8988T (cell line): ENCODE data around the gene COMMD2.

Experiments
- DNase-seq: peaks from one replicate; pipeline ENCODE4 v3.0.0; 2011

Gene COMMD2

DNA sequence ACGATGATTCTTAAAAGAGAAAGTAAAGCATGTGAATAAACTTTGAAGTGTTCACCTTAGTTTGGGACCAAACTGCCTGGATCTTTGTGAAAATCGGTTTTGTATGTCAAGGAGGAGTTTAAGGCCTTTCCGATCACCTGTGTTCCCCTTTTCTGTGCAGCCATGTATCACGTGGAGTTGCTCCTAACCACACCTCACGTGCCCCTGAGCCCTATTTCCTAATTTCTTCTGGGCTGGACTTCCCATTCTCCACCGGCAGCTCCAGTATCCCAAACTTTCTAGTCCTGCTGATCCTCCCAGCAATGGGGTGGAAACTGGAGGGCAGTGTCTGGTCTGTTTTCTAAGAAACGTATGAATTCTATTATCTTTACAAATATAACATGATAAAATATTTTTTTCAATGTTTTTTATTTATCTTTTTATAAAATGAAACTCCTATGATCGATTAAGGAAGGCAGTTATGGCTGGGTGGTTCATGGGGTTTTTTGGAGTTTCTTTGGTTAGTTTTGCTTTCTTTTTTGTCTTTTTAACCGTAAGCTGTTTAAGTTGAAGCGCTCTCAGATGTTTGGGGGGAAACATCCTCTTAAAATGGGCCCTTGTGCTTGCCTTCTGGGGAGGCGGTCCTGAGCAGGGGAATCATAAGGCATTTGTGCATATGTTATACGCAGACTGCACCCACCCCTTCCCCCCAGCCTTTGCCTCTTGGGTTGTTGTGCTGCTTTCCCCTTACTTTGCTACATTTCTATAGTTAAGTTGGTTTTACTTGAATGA lies 50.9 kb downstream of the COMMD2 start:
- no peak for DNase-seq
